Stimulated activated naive CD8-positive, alpha-beta T cell treated with anti-CD3 and anti-CD28 coated beads, Interleukin-15, amount 100 ng/mL, for 72 hours (primary cell): Measurements from ENCODE around the gene RAPGEFL1.
A peak's percentile ranks its signal among the peaks of the same experiment; 100 is the strongest.

Experiments
- ATAC-seq: fragments of 150-1000 bp; cut with Tn5 transposase; 2 replicates; pipeline ENCODE4 v1.10.0; 2021; ENCODE audit warnings: mild to moderate bottlenecking, moderate library complexity
- DNase-seq, 2 donors: peaks; one replicate each; pipeline ENCODE4 v3.0.0; 2021 to 2022
- H3K27ac Mint-ChIP-seq, 2 donors: one replicate each; pipeline ENCODE4 v1.8.0; 2022; ENCODE audit warnings: mild to moderate bottlenecking in 2 of 2, mixed read lengths in 2 of 2, moderate library complexity in 2 of 2
- H3K27me3 Mint-ChIP-seq: one replicate; pipeline ENCODE4 v1.8.0; 2022; ENCODE audit warnings: mixed read lengths
- H3K4me1 Mint-ChIP-seq: one replicate; pipeline ENCODE4 v1.8.0; 2022; ENCODE audit warnings: mild to moderate bottlenecking, mixed read lengths
- H3K4me3 Mint-ChIP-seq, 2 donors: one replicate each; pipeline ENCODE4 v1.8.0; 2022; ENCODE audit warnings: mild to moderate bottlenecking in 2 of 2, mixed read lengths in 2 of 2, moderate library complexity in 1 of 2
- H3K9me3 Mint-ChIP-seq, 2 donors: one replicate each; pipeline ENCODE4 v1.8.0; 2022; ENCODE audit warnings: mixed read lengths in 2 of 2

The RAPGEFL1 gene

GRCh38 chr17:40159456-40159855 lies 17.8 kb upstream of the RAPGEFL1 start:
- Mint-ChIP-seq H3K4me3 (no peak overlapping the region), H3K27ac (no peak overlapping the region), H3K9me3 (no peaks in the 10 kb centered on the region), H3K4me1 (peaks cover 12% of the 10 kb centered on the region), H3K27me3 (no peaks in the 10 kb centered on the region)
- DNase-seq (no peak), ATAC-seq (no peak)

GRCh38 chr17:40167685-40168261 lies 9.5 kb upstream of the RAPGEFL1 start:
- Mint-ChIP-seq H3K27me3 (no peaks in the 10 kb centered on the region), H3K9me3 (no peaks in the 10 kb centered on the region), H3K4me3 (no peak overlapping the region), H3K4me1 (peaks cover 10% of the 10 kb centered on the region), H3K27ac (peak overlapping the region; percentile 9 to 43)
- DNase-seq: no peak
- ATAC-seq: no peak

GRCh38 chr17:40168262-40168832 lies 8.9 kb upstream of the RAPGEFL1 start:
- H3K4me1 Mint-ChIP-seq: peaks cover 10% of the 10 kb centered on the region
- H3K9me3 Mint-ChIP-seq: no peaks in the 10 kb centered on the region
- peak in 1 of 2 donors; percentile 30 for DNase-seq
- H3K4me3 Mint-ChIP-seq: no peak overlapping the region
- H3K27ac Mint-ChIP-seq: peak overlapping the region in 1 of 2 donors; percentile 43
- no peaks in the 10 kb centered on the region for H3K27me3 Mint-ChIP-seq
- peak; percentile 60 for ATAC-seq

GRCh38 chr17:40170325-40170724 lies 6.9 kb upstream of the RAPGEFL1 start:
- Mint-ChIP-seq H3K9me3 (no peaks in the 10 kb centered on the region), H3K4me3 (no peak overlapping the region), H3K27me3 (no peaks in the 10 kb centered on the region), H3K4me1 (peaks cover 10% of the 10 kb centered on the region), H3K27ac (no peak overlapping the region)
- ATAC-seq: no peak
- no peak for DNase-seq

GRCh38 chr17:40171750-40172149 lies 5.5 kb upstream of the RAPGEFL1 start:
- no peaks in the 10 kb centered on the region for H3K9me3 Mint-ChIP-seq
- no peak overlapping the region for H3K4me3 Mint-ChIP-seq
- peaks cover 20% of the 10 kb centered on the region for H3K4me1 Mint-ChIP-seq
- no peaks in the 10 kb centered on the region for H3K27me3 Mint-ChIP-seq
- H3K27ac Mint-ChIP-seq: peak overlapping the region in 1 of 2 donors; percentile 36
- ATAC-seq (no peak), DNase-seq (no peak)

- Mint-ChIP-seq H3K9me3 (no peaks in the 10 kb centered on the region), H3K27me3 (peaks cover under 1% of the 10 kb centered on the region), H3K27ac (no peak overlapping the region), H3K4me1 (peaks cover 26% of the 10 kb centered on the region), H3K4me3 (no peak overlapping the region)
- DNase-seq (no peak), ATAC-seq (no peak)
Observed at GRCh38 chr17:40173091-40173777, 4.0 kb upstream of the RAPGEFL1 start.

GRCh38 chr17:40173778-40174135 lies 3.5 kb upstream of the RAPGEFL1 start:
- ATAC-seq (no peak), DNase-seq (no peak)
- Mint-ChIP-seq H3K27ac (no peak overlapping the region), H3K9me3 (no peaks in the 10 kb centered on the region), H3K4me1 (peaks cover 26% of the 10 kb centered on the region), H3K4me3 (no peak overlapping the region), H3K27me3 (peaks cover 5% of the 10 kb centered on the region)

GRCh38 chr17:40174514-40174913 lies 2.8 kb upstream of the RAPGEFL1 start:
- H3K9me3 Mint-ChIP-seq: no peaks in the 10 kb centered on the region
- peaks cover 25% of the 10 kb centered on the region for H3K4me1 Mint-ChIP-seq
- no peak overlapping the region for H3K4me3 Mint-ChIP-seq
- H3K27me3 Mint-ChIP-seq: peaks cover 7% of the 10 kb centered on the region
- no peak for DNase-seq
- no peak overlapping the region for H3K27ac Mint-ChIP-seq
- no peak for ATAC-seq

GRCh38 chr17:40175928-40176753 lies 1.1 kb upstream of the RAPGEFL1 start:
- Mint-ChIP-seq H3K9me3 (no peaks in the 10 kb centered on the region), H3K4me1 (peaks cover 25% of the 10 kb centered on the region), H3K27ac (peak overlapping the region in 1 of 2 donors; percentile 21), H3K27me3 (peaks cover 7% of the 10 kb centered on the region), H3K4me3 (peak overlapping the region in 1 of 2 donors; percentile 64)
- DNase-seq (no peak), ATAC-seq (no peak)

- peak; percentile 4 for ATAC-seq
- H3K4me1 Mint-ChIP-seq: peaks cover 25% of the 10 kb centered on the region
- H3K27me3 Mint-ChIP-seq: peaks cover 7% of the 10 kb centered on the region
- no peak for DNase-seq
- peak overlapping the region in 1 of 2 donors; percentile 21 for H3K27ac Mint-ChIP-seq
- peak overlapping the region; percentile 64 to 72 for H3K4me3 Mint-ChIP-seq
- H3K9me3 Mint-ChIP-seq: no peaks in the 10 kb centered on the region
Observed at GRCh38 chr17:40176754-40177110, 538 bp upstream of the RAPGEFL1 start.

- peaks cover 7% of the 10 kb centered on the region for H3K27me3 Mint-ChIP-seq
- H3K4me3 Mint-ChIP-seq: peak overlapping the region; percentile 33 to 72
- H3K9me3 Mint-ChIP-seq: no peaks in the 10 kb centered on the region
- ATAC-seq: peak; percentile 7
- peaks cover 25% of the 10 kb centered on the region for H3K4me1 Mint-ChIP-seq
- no peak for DNase-seq
- H3K27ac Mint-ChIP-seq: peak overlapping the region in 1 of 2 donors; percentile 27
Observed at GRCh38 chr17:40178021-40178601, 841 bp downstream of the RAPGEFL1 start.

GRCh38 chr17:40178660-40179059 lies 1.4 kb downstream of the RAPGEFL1 start:
- peak overlapping the region; percentile 33 to 65 for H3K4me3 Mint-ChIP-seq
- H3K27ac Mint-ChIP-seq: no peak overlapping the region
- peaks cover 25% of the 10 kb centered on the region for H3K4me1 Mint-ChIP-seq
- DNase-seq: no peak
- no peaks in the 10 kb centered on the region for H3K9me3 Mint-ChIP-seq
- no peak for ATAC-seq
- H3K27me3 Mint-ChIP-seq: peaks cover 7% of the 10 kb centered on the region

- Mint-ChIP-seq H3K4me3 (no peak overlapping the region), H3K4me1 (peaks cover 25% of the 10 kb centered on the region), H3K27me3 (peaks cover 7% of the 10 kb centered on the region), H3K27ac (peak overlapping the region in 1 of 2 donors; percentile 85), H3K9me3 (no peaks in the 10 kb centered on the region)
- no peak for DNase-seq
- no peak for ATAC-seq
Observed at GRCh38 chr17:40179923-40180659, 2.8 kb downstream of the RAPGEFL1 start.

GRCh38 chr17:40180694-40181093 lies 3.4 kb downstream of the RAPGEFL1 start:
- H3K4me1 Mint-ChIP-seq: peaks cover 25% of the 10 kb centered on the region
- DNase-seq: no peak
- peaks cover 7% of the 10 kb centered on the region for H3K27me3 Mint-ChIP-seq
- H3K4me3 Mint-ChIP-seq: no peak overlapping the region
- H3K9me3 Mint-ChIP-seq: no peaks in the 10 kb centered on the region
- ATAC-seq: no peak
- H3K27ac Mint-ChIP-seq: no peak overlapping the region

GRCh38 chr17:40181205-40181604 lies 3.9 kb downstream of the RAPGEFL1 start:
- no peak overlapping the region for H3K4me3 Mint-ChIP-seq
- no peak for ATAC-seq
- no peak overlapping the region for H3K27ac Mint-ChIP-seq
- peaks cover 20% of the 10 kb centered on the region for H3K4me1 Mint-ChIP-seq
- no peak for DNase-seq
- H3K27me3 Mint-ChIP-seq: peaks cover 7% of the 10 kb centered on the region
- H3K9me3 Mint-ChIP-seq: no peaks in the 10 kb centered on the region
